K562 (cell line): ENCODE data around the gene PKHD1. TPM values are rescaled to one million over a fixed set of nuclear protein-coding genes. Genes with fewer than 3 reads are reported as not detected.

Experiments used
- ATAC-seq: fragments of 200-7000 bp; cut with Tn5 transposase; 3 replicates; pipeline ENCODE4 v1.9.1; 2020; ENCODE audit warnings: moderate library complexity
- BruUV-seq: library from RNA; stranded (reverse); fragments of 400-500 nt; replicated peaks from 2 replicates; lab custom pipeline; 2021; lab: Mats Ljungman, UMichigan
- CTCF ChIA-PET: fragments of 300-600 bp; formaldehyde crosslinking; extraction: SDS; loops from one replicate; lab custom pipeline; 2021; ENCODE audit warnings: low intra/inter-chr PET ratio; lab: Yijun Ruan, JAX
- POLR2A ChIA-PET: fragments of 300-600, 350-650 bp; sonication (Branson Sonifier 250); formaldehyde crosslinking; extraction: SDS; loops from one replicate; lab custom pipeline; 2021; ENCODE audit warnings: antibody characterized with exemption, inconsistent platforms; lab: Yijun Ruan, JAX
- DNase-seq, 4 experiments: peaks; one replicate each; pipeline versions ENCODE4 v3.0.0 to v3.0.0-alpha.2; 2011 to 2018; ENCODE audit warnings: low spot score in 3 of 4, mixed read lengths in 3 of 4; ENCODE audit errors: extremely low read depth in 1 of 4
- FAIRE-seq: peaks from 2 replicates; lab custom pipeline; 2011; peaks lifted over from hg19 to GRCh38; lab: Jason Lieb, UNC
- H2AFZ ChIP-seq: 2 replicates; pipeline ENCODE4 v1.6.0; 2011; ENCODE audit warnings: low read depth, low read length, control low read depth, inconsistent platforms
- H3K27ac ChIP-seq: fragments of 200-600 bp; 3 replicates; pipeline ENCODE4 v1.8.0; 2011; ENCODE audit warnings: low read depth, mild to moderate bottlenecking, control low read depth, inconsistent platforms, low read length, moderate library complexity, mixed read lengths; ENCODE audit errors: extremely low read depth
- H3K27me3 ChIP-seq, 2 experiments: fragments of 300-600 bp in 1 of 2; 2 replicates in 1 of 2; 3 replicates in 1 of 2; pipeline versions ENCODE4 v1.6.0 to v1.8.0; 2011; ENCODE audit warnings: inconsistent platforms in 2 of 2, low read length in 2 of 2, mild to moderate bottlenecking in 1 of 2, mixed read lengths in 1 of 2, moderate library complexity in 1 of 2; ENCODE audit not compliant: control insufficient read depth in 2 of 2, insufficient read depth in 2 of 2
- H3K36me3 ChIP-seq: fragments of 300-600 bp; 3 replicates; pipeline ENCODE4 v1.8.0; 2011; ENCODE audit warnings: mild to moderate bottlenecking, low read length, inconsistent platforms; ENCODE audit not compliant: control insufficient read depth, insufficient read depth
- H3K4me1 ChIP-seq, 2 experiments: fragments of 200-600 bp in 1 of 2; replicated peaks in 1 of 2; 2 replicates in 1 of 2; 3 replicates in 1 of 2; pipeline versions ENCODE4 v1.5.1 to v1.8.0; 2011; ENCODE audit warnings: inconsistent platforms in 2 of 2, low read length in 2 of 2, mild to moderate bottlenecking in 1 of 2, mixed read lengths in 1 of 2, moderate library complexity in 1 of 2; ENCODE audit not compliant: control insufficient read depth in 2 of 2, insufficient read depth in 2 of 2
- H3K4me2 ChIP-seq: 2 replicates; pipeline ENCODE4 v1.6.1; 2011; ENCODE audit warnings: low read length, control low read depth, inconsistent platforms, mixed read lengths; ENCODE audit not compliant: insufficient read depth
- H3K4me3 ChIP-seq: fragments of 200-600 bp; sonication (generic), shearing (Covaris generic); 2 replicates; pipeline ENCODE4 v1.5.1; 2016; ENCODE audit warnings: control low read depth, inconsistent platforms
- H3K79me2 ChIP-seq: fragments of 200-600 bp; 3 replicates; pipeline ENCODE4 v1.8.0; 2011; ENCODE audit warnings: low read length, inconsistent platforms; ENCODE audit not compliant: control insufficient read depth, insufficient read depth
- H3K9ac ChIP-seq, 2 experiments: 2 replicates each; pipeline versions ENCODE4 v1.6.0 to v1.6.1; 2011; ENCODE audit warnings: low read depth in 2 of 2, low read length in 2 of 2, control low read depth in 1 of 2, inconsistent platforms in 1 of 2, mild to moderate bottlenecking in 1 of 2, mixed read lengths in 1 of 2; ENCODE audit not compliant: insufficient read depth in 1 of 2
- H3K9me1 ChIP-seq: one replicate; pipeline ENCODE4 v1.6.0; 2011; ENCODE audit warnings: inconsistent platforms, mild to moderate bottlenecking, low read length, moderate library complexity; ENCODE audit not compliant: control insufficient read depth, insufficient read depth
- H3K9me3 ChIP-seq: replicated peaks from 2 replicates; pipeline ENCODE4 v1.5.1; 2011; ENCODE audit warnings: low read depth, low read length, inconsistent platforms; ENCODE audit not compliant: control insufficient read depth, insufficient read depth
- H4K20me1 ChIP-seq: replicated peaks from 2 replicates; pipeline ENCODE4 v1.6.1; 2011; ENCODE audit warnings: low read length, inconsistent platforms, mixed read lengths; ENCODE audit not compliant: control insufficient read depth, insufficient read depth
- ADNP ChIP-seq: fragments of 200-800 bp; sonication (Bioruptor generic); IDR thresholded peaks from 2 replicates; pipeline ENCODE4 v1.6.1; 2016; ENCODE audit warnings: missing genetic modification characterization, missing compliant biosample characterization
- FOXA1 ChIP-seq: fragments of 450-650 bp; IDR thresholded peaks from 2 replicates; pipeline ENCODE4 v1.6.1; 2016; ENCODE audit warnings: mild to moderate bottlenecking, borderline replicate concordance
- HDAC2 ChIP-seq: fragments of 450-650 bp; IDR thresholded peaks from 2 replicates; pipeline ENCODE4 v1.6.1; 2016; ENCODE audit warnings: mild to moderate bottlenecking
- POLR3G ChIP-seq: IDR thresholded peaks from 2 replicates; pipeline ENCODE4 v1.6.1; 2011; ENCODE audit not compliant: insufficient read length, insufficient replicate concordance; ENCODE audit errors: extremely low read depth
- RB1 ChIP-seq: fragments of 450-650 bp; IDR thresholded peaks from 2 replicates; pipeline ENCODE4 v1.6.1; 2017; ENCODE audit warnings: low read depth, mild to moderate bottlenecking
- SOX6 ChIP-seq: fragments of 450-650 bp; IDR thresholded peaks from 2 replicates; pipeline ENCODE4 v1.6.1; 2014; ENCODE audit warnings: mild to moderate bottlenecking
- WHSC1 ChIP-seq: IDR thresholded peaks from one replicate; pipeline ENCODE4 v1.6.1; 2012; ENCODE audit warnings: low read length, control low read depth, inconsistent platforms
- ZNF263 ChIP-seq: sonication (generic); formaldehyde crosslinking; IDR thresholded peaks from 2 replicates; pipeline ENCODE4 v1.8.0; 2022; ENCODE audit warnings: mild to moderate bottlenecking, missing genetic modification reagents, borderline replicate concordance
- WGBS: fragments of 100-300 bp; shearing (Covaris generic); methylation state at CpG from one replicate; pipeline ENCODE4 v1.1.6; 2016; ENCODE audit warnings: low coverage, mixed read lengths; ENCODE audit not compliant: insufficient coverage; ENCODE audit errors: missing lambda C conversion rate; 5-methylcytosine and 5-hydroxymethylcytosine counted together
- in situ Hi-C: fragments of 300-500 bp; cut with MboI; formaldehyde crosslinking; loops from 4 replicates; pipeline ENCODE4 v1.15.0; 2018; ENCODE audit warnings: inconsistent platforms, mixed read lengths
- intact Hi-C: fragments of 100-400 bp; cut with micrococcal nuclease; formaldehyde crosslinking; loops from 2 replicates; pipeline ENCODE4 v1.14.2; 2022
- polyA plus RNA-seq, 8 experiments: library from polyadenylated mRNA; depleted of rRNA in 4 of 8; stranded (reverse) in 5 of 8; unstranded in 3 of 8; fragments of >200 nt; fragmentation: Nextera tagmentation in 2 of 8; fragmentation: Illumina TruSeq in 1 of 8; extraction: Ambion mirVana in 2 of 8; extraction: Trizol in 1 of 8; gene quantifications; 2 replicates each; pipeline versions ENCODE4 v1.2.1 to v1.2.3, GENCODE V29; 2011 to 2014; ENCODE audit warnings: inconsistent platforms in 1 of 8, missing spikeins in 1 of 8
- total RNA-seq, 7 experiments: library from RNA; depleted of rRNA in 6 of 7; stranded (reverse); fragments of >200 nt in 6 of 7; fragmentation: Illumina TruSeq in 2 of 7; extraction: Trizol in 2 of 7; gene quantifications; 2 replicates each; pipeline versions ENCODE4 v1.2.1 to v1.2.3, GENCODE V29; 2011 to 2021; ENCODE audit warnings: low replicate concordance in 1 of 7
- TF ChIP-seq, protein P1 (sequence below), 2 experiments: fragments of 450-650 bp; conservative IDR thresholded peaks; 2 replicates each; pipeline ENCODE4 v1.6.1; 2017; ENCODE audit warnings: mild to moderate bottlenecking in 2 of 2, moderate library complexity in 2 of 2
- TF ChIP-seq, protein P2 (sequence below): fragments of 450-650 bp; IDR thresholded peaks from 2 replicates; pipeline ENCODE4 v1.6.1; 2016; ENCODE audit warnings: low read depth, mild to moderate bottlenecking, moderate library complexity
- TF ChIP-seq, protein P3 (sequence below), 2 experiments: fragments of 450-650 bp; IDR thresholded peaks; 2 replicates each; pipeline ENCODE4 v1.6.1; 2016; ENCODE audit warnings: mild to moderate bottlenecking in 2 of 2, borderline replicate concordance in 1 of 2, low read depth in 1 of 2, moderate library complexity in 1 of 2

The PKHD1 gene
- total and polyA plus RNA-seq, 9 of the 15 experiments (the other 6 are each of a cell fraction or from before 2014, with no cell fraction given): 0.01 to 0.04 (median 0.01) TPM; not detected in 6

DNA sequence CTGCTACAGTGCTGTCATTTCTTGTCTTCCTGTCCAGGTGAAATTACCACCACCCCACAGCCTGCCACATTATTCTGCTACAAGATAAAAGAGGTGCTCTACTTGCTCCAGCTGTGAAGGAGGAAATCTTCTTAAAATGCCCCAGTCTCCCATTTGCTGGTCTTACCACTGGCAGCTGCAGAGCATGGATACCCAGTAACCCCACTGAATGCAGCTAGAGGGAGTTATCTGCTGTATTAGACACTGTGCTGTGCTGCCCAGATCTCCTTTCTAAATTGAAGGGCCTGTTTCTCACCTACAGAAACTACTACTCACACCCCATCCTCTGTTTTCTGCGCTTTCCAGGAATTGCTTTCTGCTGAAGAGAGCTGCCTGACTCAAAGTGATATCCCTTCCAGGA lies 517.8 kb downstream of the PKHD1 start:
- no peaks in the 10 kb centered on the region for H3K4me1 ChIP-seq
- H3K27ac ChIP-seq: no peak overlapping the region
- H3K4me2 ChIP-seq: no peak overlapping the region
- H3K9me1 ChIP-seq: no peaks in the 10 kb centered on the region
- no TSS peak for BruUV-seq
- in situ Hi-C loops (no loop called here), intact Hi-C loops (no loop called here)
- H3K36me3 ChIP-seq: no peaks in the 10 kb centered on the region
- no peak overlapping the region for H3K4me3 ChIP-seq
- CTCF ChIA-PET: no interaction called here
- H2AFZ ChIP-seq: no peak overlapping the region
- no peaks in the 10 kb centered on the region for H4K20me1 ChIP-seq
- FAIRE-seq (no peak), DNase-seq (no peak), ATAC-seq (no peak)
- no peaks in the 10 kb centered on the region for H3K79me2 ChIP-seq
- POLR2A ChIA-PET: interaction anchor here (0.6 kb wide), 1 partner anchor 774 kb away, joined by 3 read pairs; no protein-coding TSS in a partner anchor
- no peaks in the 10 kb centered on the region for H3K27me3 ChIP-seq
- no peaks in the 10 kb centered on the region for H3K9me3 ChIP-seq
- 0% methylated on average over 1 of the region's 1 CpG for WGBS
- H3K9ac ChIP-seq: no peak overlapping the region
- no peak for TF ChIP-seq WHSC1
- TF ChIP-seq, protein P1, sequence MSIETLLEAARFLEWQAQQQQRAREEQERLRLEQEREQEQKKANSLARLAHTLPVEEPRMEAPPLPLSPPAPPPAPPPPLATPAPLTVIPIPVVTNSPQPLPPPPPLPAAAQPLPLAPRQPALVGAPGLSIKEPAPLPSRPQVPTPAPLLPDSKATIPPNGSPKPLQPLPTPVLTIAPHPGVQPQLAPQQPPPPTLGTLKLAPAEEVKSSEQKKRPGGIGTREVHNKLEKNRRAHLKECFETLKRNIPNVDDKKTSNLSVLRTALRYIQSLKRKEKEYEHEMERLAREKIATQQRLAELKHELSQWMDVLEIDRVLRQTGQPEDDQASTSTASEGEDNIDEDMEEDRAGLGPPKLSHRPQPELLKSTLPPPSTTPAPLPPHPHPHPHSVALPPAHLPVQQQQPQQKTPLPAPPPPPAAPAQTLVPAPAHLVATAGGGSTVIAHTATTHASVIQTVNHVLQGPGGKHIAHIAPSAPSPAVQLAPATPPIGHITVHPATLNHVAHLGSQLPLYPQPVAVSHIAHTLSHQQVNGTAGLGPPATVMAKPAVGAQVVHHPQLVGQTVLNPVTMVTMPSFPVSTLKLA (conservative IDR thresholded peaks at IDR 0.05): no peak
- no peak for TF ChIP-seq HDAC2
- TF ChIP-seq FOXA1: no peak
- TF ChIP-seq ADNP (tag): no peak
- TF ChIP-seq, protein P2, sequence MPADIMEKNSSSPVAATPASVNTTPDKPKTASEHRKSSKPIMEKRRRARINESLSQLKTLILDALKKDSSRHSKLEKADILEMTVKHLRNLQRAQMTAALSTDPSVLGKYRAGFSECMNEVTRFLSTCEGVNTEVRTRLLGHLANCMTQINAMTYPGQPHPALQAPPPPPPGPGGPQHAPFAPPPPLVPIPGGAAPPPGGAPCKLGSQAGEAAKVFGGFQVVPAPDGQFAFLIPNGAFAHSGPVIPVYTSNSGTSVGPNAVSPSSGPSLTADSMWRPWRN: no peak
- no peak for TF ChIP-seq SOX6
- TF ChIP-seq, protein P3, sequence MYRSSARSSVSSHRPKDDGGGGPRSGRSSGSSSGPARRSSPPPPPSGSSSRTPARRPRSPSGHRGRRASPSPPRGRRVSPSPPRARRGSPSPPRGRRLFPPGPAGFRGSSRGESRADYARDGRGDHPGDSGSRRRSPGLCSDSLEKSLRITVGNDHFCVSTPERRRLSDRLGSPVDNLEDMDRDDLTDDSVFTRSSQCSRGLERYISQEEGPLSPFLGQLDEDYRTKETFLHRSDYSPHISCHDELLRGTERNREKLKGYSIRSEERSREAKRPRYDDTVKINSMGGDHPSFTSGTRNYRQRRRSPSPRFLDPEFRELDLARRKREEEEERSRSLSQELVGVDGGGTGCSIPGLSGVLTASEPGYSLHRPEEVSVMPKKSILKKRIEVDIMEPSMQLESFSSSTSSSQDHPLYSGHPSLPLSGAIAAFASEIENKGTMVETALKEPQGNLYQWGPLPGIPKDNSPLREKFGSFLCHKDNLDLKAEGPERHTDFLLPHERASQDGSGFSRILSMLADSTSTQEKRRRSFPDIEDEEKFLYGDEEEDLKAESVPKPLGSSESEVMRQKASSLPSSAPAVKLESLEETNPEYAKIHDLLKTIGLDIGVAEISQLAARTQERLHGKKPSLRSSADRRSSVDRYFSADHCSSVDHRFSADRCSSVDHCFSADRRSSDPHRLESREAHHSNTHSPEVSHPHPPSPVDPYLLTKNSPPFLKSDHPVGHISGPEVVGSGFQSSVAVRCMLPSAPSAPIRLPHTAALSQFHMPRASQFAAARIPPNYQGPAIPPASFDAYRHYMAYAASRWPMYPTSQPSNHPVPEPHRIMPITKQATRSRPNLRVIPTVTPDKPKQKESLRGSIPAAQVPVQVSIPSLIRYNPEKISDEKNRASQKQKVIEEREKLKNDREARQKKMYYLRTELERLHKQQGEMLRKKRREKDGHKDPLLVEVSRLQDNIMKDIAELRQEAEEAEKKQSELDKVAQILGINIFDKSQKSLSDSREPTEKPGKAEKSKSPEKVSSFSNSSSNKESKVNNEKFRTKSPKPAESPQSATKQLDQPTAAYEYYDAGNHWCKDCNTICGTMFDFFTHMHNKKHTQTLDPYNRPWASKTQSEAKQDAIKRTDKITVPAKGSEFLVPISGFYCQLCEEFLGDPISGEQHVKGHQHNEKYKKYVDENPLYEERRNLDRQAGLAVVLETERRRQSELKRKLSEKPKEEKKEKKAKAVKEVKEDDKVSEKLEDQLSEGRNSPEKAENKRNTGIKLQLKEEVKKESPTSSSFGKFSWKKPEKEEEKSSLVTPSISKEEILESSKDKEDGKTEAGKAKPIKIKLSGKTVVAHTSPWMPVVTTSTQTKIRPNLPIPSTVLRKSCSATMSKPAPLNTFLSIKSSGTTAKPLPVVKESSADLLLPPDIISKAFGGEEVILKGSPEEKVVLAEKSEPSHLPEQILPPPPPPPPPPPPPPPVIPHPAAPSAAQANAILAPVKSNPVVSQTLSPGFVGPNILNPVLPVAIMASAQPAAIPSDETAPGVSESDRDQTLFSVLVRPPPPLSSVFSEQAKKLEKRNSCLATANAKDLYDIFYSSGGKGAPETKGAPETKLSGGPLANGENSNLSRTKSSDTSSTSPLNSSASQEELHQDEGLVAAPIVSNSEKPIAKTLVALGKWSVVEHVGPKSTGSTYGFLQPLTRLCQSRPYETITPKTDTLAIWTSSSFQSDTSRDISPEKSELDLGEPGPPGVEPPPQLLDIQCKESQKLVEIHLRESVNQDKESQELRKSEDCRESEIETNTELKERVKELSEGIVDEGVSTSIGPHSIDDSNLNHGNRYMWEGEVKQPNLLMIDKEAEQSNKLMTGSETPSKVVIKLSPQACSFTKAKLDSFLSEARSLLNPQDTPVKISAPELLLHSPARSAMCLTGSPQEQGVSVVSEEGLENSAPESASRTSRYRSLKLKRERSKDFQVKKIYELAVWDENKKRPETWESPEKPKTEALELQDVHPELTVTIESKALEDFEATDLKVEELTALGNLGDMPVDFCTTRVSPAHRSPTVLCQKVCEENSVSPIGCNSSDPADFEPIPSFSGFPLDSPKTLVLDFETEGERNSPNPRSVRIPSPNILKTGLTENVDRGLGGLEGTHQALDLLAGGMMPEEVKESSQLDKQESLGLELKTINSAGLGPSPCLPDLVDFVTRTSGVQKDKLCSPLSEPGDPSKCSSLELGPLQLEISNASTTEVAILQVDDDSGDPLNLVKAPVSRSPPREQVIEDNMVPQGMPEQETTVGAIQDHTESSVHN (IDR thresholded peaks at IDR 0.05; ENCODE audit: borderline replicate concordance in 1 of 2, low read depth in 1 of 2): no peak
- TF ChIP-seq ZNF263 (CRISPR knock-in tag): no peak
- TF ChIP-seq POLR3G: no peak
- TF ChIP-seq RB1: no peak
